ENCODE results near the gene SPAG16.

DNA sequence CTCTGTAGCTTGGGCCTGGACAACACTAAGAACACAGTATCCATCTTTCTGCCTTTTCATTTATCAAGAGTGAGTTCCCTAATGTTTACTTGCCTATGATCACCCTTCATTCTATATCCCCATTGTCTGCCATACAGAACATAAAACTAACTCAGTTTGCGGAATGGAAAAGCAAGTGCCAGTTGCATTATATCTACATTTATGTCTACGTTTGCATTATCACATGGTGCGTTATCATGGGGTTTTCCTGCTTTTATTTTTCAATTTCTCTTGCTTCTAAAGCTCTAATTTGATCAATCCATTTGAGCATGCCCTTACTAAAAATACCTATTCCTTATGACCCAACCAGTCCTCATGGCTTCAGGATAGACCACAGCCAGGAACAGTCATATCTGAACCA is 704.9 kb downstream of the SPAG16 start:
- no peak for TF ChIP-seq EZH2phosphoT487 (IDR thresholded peaks at IDR 0.05; ENCODE audit: insufficient read depth, low read depth)
- no peak for TF ChIP-seq EZH2 (IDR thresholded peaks at IDR 0.05; ENCODE audit: insufficient read depth, poor library complexity, severe bottlenecking)

Measured in GM23248 (cell line).